ENCODE measurements around the gene KIF13A.
A peak's percentile ranks its signal among the peaks of the same experiment; 100 is the strongest.

KIF13A gene

GRCh38 chr6:17826301-17826700 lies 161.1 kb downstream of the KIF13A start:
- TF ChIP-seq CTCF (IDR thresholded peaks at IDR 0.05; ENCODE audit: control insufficient read depth, insufficient read depth, low read depth, low read length, missing control alignments), result no peak
- no peak overlapping the region for H3K4me3 ChIP-seq (ENCODE audit: control insufficient read depth, low read depth, low read length)
- no peak for DNase-seq (ENCODE audit: low read depth)

GRCh38 chr6:17820055-17820454 lies 167.4 kb downstream of the KIF13A start:
- no peak for TF ChIP-seq CTCF (IDR thresholded peaks at IDR 0.05; ENCODE audit: control insufficient read depth, insufficient read depth, low read depth, low read length, missing control alignments)
- DNase-seq (ENCODE audit: low read depth), result no peak
- H3K4me3 ChIP-seq (ENCODE audit: control insufficient read depth, low read depth, low read length), result no peak overlapping the region

GRCh38 chr6:17817763-17818162 lies 169.7 kb downstream of the KIF13A start:
- no peak for DNase-seq (ENCODE audit: low read depth)
- no peak for TF ChIP-seq CTCF (IDR thresholded peaks at IDR 0.05; ENCODE audit: control insufficient read depth, insufficient read depth, low read depth, low read length, missing control alignments)
- H3K4me3 ChIP-seq (ENCODE audit: control insufficient read depth, low read depth, low read length), result no peak overlapping the region

- no peak overlapping the region for H3K4me3 ChIP-seq (ENCODE audit: control insufficient read depth, low read depth, low read length)
- no peak for DNase-seq (ENCODE audit: low read depth)
- peak; percentile 7 for TF ChIP-seq CTCF (IDR thresholded peaks at IDR 0.05; ENCODE audit: control insufficient read depth, insufficient read depth, low read depth, low read length, missing control alignments)
These were observed 170.4 kb downstream of the KIF13A start for GRCh38 chr6:17816921-17817611.

- H3K4me3 ChIP-seq (ENCODE audit: control insufficient read depth, low read depth, low read length), result no peak overlapping the region
- DNase-seq (ENCODE audit: low read depth), result no peak
- no peak for TF ChIP-seq CTCF (IDR thresholded peaks at IDR 0.05; ENCODE audit: control insufficient read depth, insufficient read depth, low read depth, low read length, missing control alignments)
These were observed 173.9 kb downstream of the KIF13A start for GRCh38 chr6:17813542-17813941.

- DNase-seq (ENCODE audit: low read depth), result no peak
- TF ChIP-seq CTCF (IDR thresholded peaks at IDR 0.05; ENCODE audit: control insufficient read depth, insufficient read depth, low read depth, low read length, missing control alignments), result no peak
- no peak overlapping the region for H3K4me3 ChIP-seq (ENCODE audit: control insufficient read depth, low read depth, low read length)
These were observed 175.1 kb downstream of the KIF13A start for GRCh38 chr6:17812311-17812710.

Data from AG09309 (cell line).